SK-N-SH treated with all-trans-retinoic acid at 6 μM for 48 hours (cell line): ENCODE data around the gene ABCF3.

Source experiments
- RARB ChIP-seq: fragments of 250-450 bp; sonication (Bioruptor Pico); IDR thresholded peaks from 2 replicates; pipeline ENCODE4 v1.8.0; 2021; ENCODE audit warnings: mild to moderate bottlenecking, moderate library complexity
- ZNF8 ChIP-seq: fragments of 450-650 bp; formaldehyde crosslinking; IDR thresholded peaks from 2 replicates; pipeline ENCODE4 v1.5.0; 2020; ENCODE audit warnings: mild to moderate bottlenecking, moderate library complexity

DNA sequence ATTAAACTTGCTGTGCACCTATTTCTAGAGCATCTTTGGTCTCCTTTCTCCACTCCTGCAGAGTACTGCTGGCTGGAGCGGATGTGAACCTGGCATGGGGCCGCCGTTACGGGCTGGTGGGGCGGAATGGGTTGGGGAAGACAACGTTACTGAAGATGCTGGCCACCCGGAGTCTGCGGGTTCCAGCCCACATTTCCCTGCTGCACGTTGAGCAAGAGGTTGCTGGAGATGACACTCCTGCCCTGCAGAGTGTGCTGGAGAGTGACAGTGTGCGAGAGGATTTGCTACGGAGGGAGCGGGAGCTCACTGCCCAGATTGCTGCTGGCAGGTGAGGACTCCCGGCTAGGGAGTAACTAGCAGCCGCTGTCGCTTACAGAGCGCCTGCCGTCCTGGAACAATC, 2.1 kb downstream of the ABCF3 start:
- TF ChIP-seq ZNF8 (CRISPR knock-in tag) (no peak), RARB (CRISPR knock-in tag) (no peak)
